Peyer's patch (tissue), 4 donors: ENCODE results near the gene OR51G2. TPM values are rescaled to one million over a fixed set of nuclear protein-coding genes. Genes with fewer than 3 reads are reported as not detected.

Experiments used
- DNase-seq, 3 donors: peaks; one replicate each; pipeline ENCODE4 v3.0.0-alpha.2; 2017 to 2019
- H3K27ac ChIP-seq, 4 donors: fragments of 200-600 bp; sonication (generic); one replicate each; pipeline ENCODE4 v1.5.1; 2016 to 2019
- H3K27me3 ChIP-seq, 2 donors: fragments of 200-600 bp; sonication (generic); one replicate each; pipeline ENCODE4 v1.5.1; 2019
- H3K36me3 ChIP-seq, 3 donors: fragments of 200-600 bp; sonication (generic); one replicate each; pipeline ENCODE4 v1.5.1; 2016 to 2019
- H3K4me1 ChIP-seq, 4 donors: fragments of 200-600 bp; sonication (generic); one replicate each; pipeline ENCODE4 v1.5.1; 2016 to 2019
- H3K4me3 ChIP-seq, 4 donors: fragments of 200-600 bp; sonication (generic); 1 replicate in 3 of 4; 2 replicates in 1 of 4; pipeline ENCODE4 v1.5.1; 2016 to 2019; ENCODE audit warnings: mild to moderate bottlenecking in 1 of 4
- H3K9me3 ChIP-seq, 4 donors: fragments of 200-600 bp; sonication (generic); one replicate each; pipeline ENCODE4 v1.5.1; 2016 to 2019; ENCODE audit warnings: mild to moderate bottlenecking in 1 of 4
- POLR2A ChIP-seq, 2 donors: fragments of 450-650 bp; IDR thresholded peaks; one replicate each; pipeline ENCODE4 v1.5.1; 2017; ENCODE audit warnings: antibody characterized with exemption in 2 of 2, mild to moderate bottlenecking in 2 of 2, moderate library complexity in 2 of 2
- total RNA-seq, 4 donors: library from RNA; depleted of rRNA; stranded (reverse); fragments of >200 nt; gene quantifications; one replicate each; pipeline ENCODE4 v1.1.0, GENCODE V29; 2016
- TF ChIP-seq, protein P1 (sequence below), 6 experiments: fragments of 450-650 bp in 4 of 6; fragments of 200-600 bp in 2 of 6; sonication (generic) in 1 of 6; IDR thresholded peaks; one replicate each; pipeline ENCODE4 v1.5.1; 2017 to 2019; ENCODE audit warnings: antibody characterized with exemption in 6 of 6, mild to moderate bottlenecking in 3 of 6, moderate library complexity in 1 of 6

The OR51G2 gene
- total RNA-seq, 4 donors from 2014 or later = not detected

GRCh38 chr11:4886186-4886585 is 33.0 kb downstream of the OR51G2 start:
- no peaks in the 10 kb centered on the region for H3K27me3 ChIP-seq
- H3K4me3 ChIP-seq = no peak overlapping the region
- H3K4me1 ChIP-seq = no peaks in the 10 kb centered on the region
- no peak for DNase-seq
- H3K36me3 ChIP-seq = no peaks in the 10 kb centered on the region
- TF ChIP-seq, protein P1, sequence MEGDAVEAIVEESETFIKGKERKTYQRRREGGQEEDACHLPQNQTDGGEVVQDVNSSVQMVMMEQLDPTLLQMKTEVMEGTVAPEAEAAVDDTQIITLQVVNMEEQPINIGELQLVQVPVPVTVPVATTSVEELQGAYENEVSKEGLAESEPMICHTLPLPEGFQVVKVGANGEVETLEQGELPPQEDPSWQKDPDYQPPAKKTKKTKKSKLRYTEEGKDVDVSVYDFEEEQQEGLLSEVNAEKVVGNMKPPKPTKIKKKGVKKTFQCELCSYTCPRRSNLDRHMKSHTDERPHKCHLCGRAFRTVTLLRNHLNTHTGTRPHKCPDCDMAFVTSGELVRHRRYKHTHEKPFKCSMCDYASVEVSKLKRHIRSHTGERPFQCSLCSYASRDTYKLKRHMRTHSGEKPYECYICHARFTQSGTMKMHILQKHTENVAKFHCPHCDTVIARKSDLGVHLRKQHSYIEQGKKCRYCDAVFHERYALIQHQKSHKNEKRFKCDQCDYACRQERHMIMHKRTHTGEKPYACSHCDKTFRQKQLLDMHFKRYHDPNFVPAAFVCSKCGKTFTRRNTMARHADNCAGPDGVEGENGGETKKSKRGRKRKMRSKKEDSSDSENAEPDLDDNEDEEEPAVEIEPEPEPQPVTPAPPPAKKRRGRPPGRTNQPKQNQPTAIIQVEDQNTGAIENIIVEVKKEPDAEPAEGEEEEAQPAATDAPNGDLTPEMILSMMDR (IDR thresholded peaks at IDR 0.05) = no peak
- no peak for TF ChIP-seq POLR2A (IDR thresholded peaks at IDR 0.05)
- H3K9me3 ChIP-seq = no peaks in the 10 kb centered on the region
- H3K27ac ChIP-seq = no peak overlapping the region

- H3K4me3 ChIP-seq = no peak overlapping the region
- no peak overlapping the region for H3K27ac ChIP-seq
- TF ChIP-seq, protein P1 (IDR thresholded peaks at IDR 0.05) = no peak
- TF ChIP-seq POLR2A (IDR thresholded peaks at IDR 0.05) = no peak
- H3K9me3 ChIP-seq = no peaks in the 10 kb centered on the region
- H3K27me3 ChIP-seq = no peaks in the 10 kb centered on the region
- H3K4me1 ChIP-seq = no peaks in the 10 kb centered on the region
- no peak for DNase-seq
- no peaks in the 10 kb centered on the region for H3K36me3 ChIP-seq
These were observed 34.8 kb downstream of the OR51G2 start for GRCh38 chr11:4884361-4884760.

GRCh38 chr11:4882543-4882942 is 36.6 kb downstream of the OR51G2 start:
- Histone ChIP-seq H3K27ac (no peak overlapping the region), H3K9me3 (no peaks in the 10 kb centered on the region), H3K4me3 (no peak overlapping the region), H3K36me3 (no peaks in the 10 kb centered on the region), H3K4me1 (no peaks in the 10 kb centered on the region), H3K27me3 (no peaks in the 10 kb centered on the region)
- no peak for DNase-seq
- no peak for TF ChIP-seq POLR2A (IDR thresholded peaks at IDR 0.05)
- TF ChIP-seq, protein P1 (IDR thresholded peaks at IDR 0.05) = no peak

DNA sequence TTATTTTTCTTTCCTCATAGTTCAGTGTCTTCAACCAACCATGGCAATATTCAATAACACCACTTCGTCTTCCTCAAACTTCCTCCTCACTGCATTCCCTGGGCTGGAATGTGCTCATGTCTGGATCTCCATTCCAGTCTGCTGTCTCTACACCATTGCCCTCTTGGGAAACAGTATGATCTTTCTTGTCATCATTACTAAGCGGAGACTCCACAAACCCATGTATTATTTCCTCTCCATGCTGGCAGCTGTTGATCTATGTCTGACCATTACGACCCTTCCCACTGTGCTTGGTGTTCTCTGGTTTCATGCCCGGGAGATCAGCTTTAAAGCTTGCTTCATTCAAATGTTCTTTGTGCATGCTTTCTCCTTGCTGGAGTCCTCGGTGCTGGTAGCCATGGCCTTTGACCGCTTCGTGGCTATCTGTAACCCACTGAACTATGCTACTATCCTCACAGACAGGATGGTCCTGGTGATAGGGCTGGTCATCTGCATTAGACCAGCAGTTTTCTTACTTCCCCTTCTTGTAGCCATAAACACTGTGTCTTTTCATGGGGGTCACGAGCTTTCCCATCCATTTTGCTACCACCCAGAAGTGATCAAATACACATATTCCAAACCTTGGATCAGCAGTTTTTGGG is 37.2 kb downstream of the OR51G2 start, which contains the start of gene OR51T1:
Gene OR51T1 (plus strand): TSS at position 41 of the 641 bp plus-strand sequence. CDS start 0 bp downstream, at position 41.
- no peaks in the 10 kb centered on the region for H3K36me3 ChIP-seq
- TF ChIP-seq POLR2A (IDR thresholded peaks at IDR 0.05) = no peak
- TF ChIP-seq, protein P1 (IDR thresholded peaks at IDR 0.05) = no peak
- no peaks in the 10 kb centered on the region for H3K9me3 ChIP-seq
- no peak for DNase-seq
- H3K4me3 ChIP-seq = no peak within 1 kb of the TSS
- H3K27ac ChIP-seq = no peak within 1 kb of the TSS
- H3K27me3 ChIP-seq = no peaks in the 10 kb centered on the region
- no peaks in the 10 kb centered on the region for H3K4me1 ChIP-seq

GRCh38 chr11:4881188-4881587 is 38.0 kb downstream of the OR51G2 start:
- DNase-seq = no peak
- Histone ChIP-seq H3K9me3 (no peaks in the 10 kb centered on the region), H3K27ac (no peak overlapping the region), H3K4me1 (no peaks in the 10 kb centered on the region), H3K27me3 (no peaks in the 10 kb centered on the region), H3K4me3 (no peak overlapping the region), H3K36me3 (no peaks in the 10 kb centered on the region)
- TF ChIP-seq POLR2A (IDR thresholded peaks at IDR 0.05) = no peak
- TF ChIP-seq, protein P1 (IDR thresholded peaks at IDR 0.05) = no peak
